Measurements from ENCODE around the gene LRFN4. TPM values are rescaled to one million over a fixed set of nuclear protein-coding genes. Genes with fewer than 3 reads are reported as not detected.

Gene LRFN4
- total and polyA plus RNA-seq, 10 of the 15 experiments (the other 5 are each of a cell fraction or from before 2014, with no cell fraction given), result 0.03 to 43.8 (median 4.9) TPM

GRCh38 chr11:66842896-66843775, 13.7 kb upstream of the LRFN4 start, which contains the start of gene RCE1 (continued):
- TF ChIP-seq RELB (IDR thresholded peaks at IDR 0.05; ENCODE audit: low read depth), result no peak
- peak; percentile 97 for TF ChIP-seq GATAD2B (conservative IDR thresholded peaks at IDR 0.05; ENCODE audit: low read depth)
- TF ChIP-seq NFXL1 (IDR thresholded peaks at IDR 0.05; ENCODE audit: borderline replicate concordance), result 0 out of 2 replicates have a peak, but pooled peaks have one; percentile 88
- no peak for TF ChIP-seq CHD1 (IDR thresholded peaks at IDR 0.05; ENCODE audit: low read depth, low read length)
- TF ChIP-seq IRF4 (IDR thresholded peaks at IDR 0.05; ENCODE audit: low read depth, low read length), result 0 out of 2 replicates have a peak, but pooled peaks have one; percentile 5
- TF ChIP-seq ZSCAN29 (IDR thresholded peaks at IDR 0.05), result 0 out of 2 replicates have a peak, but pooled peaks have one; percentile 8
- TF ChIP-seq TCF7 (IDR thresholded peaks at IDR 0.05; ENCODE audit: borderline replicate concordance), result no peak
- TF ChIP-seq MEF2B (IDR thresholded peaks at IDR 0.05; ENCODE audit: partially characterized antibody, poor library complexity, severe bottlenecking), result no peak
- TF ChIP-seq IKZF2 (IDR thresholded peaks at IDR 0.05), result 0 out of 4 replicates have a peak, but pooled peaks of 1 of the 2 experiments have one; percentile 39
- peak; percentile 82 for TF ChIP-seq ZNF592 (IDR thresholded peaks at IDR 0.05)
- TF ChIP-seq ZNF24 (IDR thresholded peaks at IDR 0.05), result peak; percentile 58; the same call in 1 of the 2 replicates
- TF ChIP-seq LARP7 (IDR thresholded peaks at IDR 0.05), result peak; percentile 91
- no peak for TF ChIP-seq CBFB (IDR thresholded peaks at IDR 0.05; ENCODE audit: low read depth)
- no peak for TF ChIP-seq NFIC (IDR thresholded peaks at IDR 0.05; ENCODE audit: low read depth, low read length)
- TF ChIP-seq POLR2AphosphoS2 (IDR thresholded peaks at IDR 0.05; ENCODE audit: low read depth, low read length), result peak; percentile 90
- TF ChIP-seq JUNB (IDR thresholded peaks at IDR 0.05), result no peak
- peak; percentile 49 to 88 for TF ChIP-seq SRF (IDR thresholded peaks at IDR 0.05; ENCODE audit: low read depth in 2 of 2, low read length in 2 of 2)
- peak; percentile 63; the same call in 1 of the 2 replicates for TF ChIP-seq NBN (IDR thresholded peaks at IDR 0.05)
- TF ChIP-seq NR2F1 (conservative IDR thresholded peaks at IDR 0.05), result peak; percentile 91
- peak; percentile 79 for TF ChIP-seq SIN3A (IDR thresholded peaks at IDR 0.05; ENCODE audit: low read depth, low read length)
- TF ChIP-seq ESRRA (IDR thresholded peaks at IDR 0.05; ENCODE audit: low read length), result peak; percentile 53; the same call in 1 of the 2 replicates
- peak; percentile 88 for TF ChIP-seq BACH1 (IDR thresholded peaks at IDR 0.05; ENCODE audit: borderline replicate concordance)
- TF ChIP-seq MTA3 (IDR thresholded peaks at IDR 0.05; ENCODE audit: borderline replicate concordance, low read length), result no peak
- peak; percentile 59; the same call in 1 of the 2 replicates for TF ChIP-seq ASH2L (IDR thresholded peaks at IDR 0.05; ENCODE audit: borderline replicate concordance, low read depth)
- no peak for TF ChIP-seq USF2 (IDR thresholded peaks at IDR 0.05; ENCODE audit: borderline replicate concordance, low read depth, low read length)
